Measurements from ENCODE around the gene PFDN1. TPM values are rescaled to one million over a fixed set of nuclear protein-coding genes. Genes with fewer than 3 reads are reported as not detected.

The PFDN1 gene
- total and polyA plus RNA-seq, 2 experiments from 2014 or later, result 119 to 256 TPM

DNA sequence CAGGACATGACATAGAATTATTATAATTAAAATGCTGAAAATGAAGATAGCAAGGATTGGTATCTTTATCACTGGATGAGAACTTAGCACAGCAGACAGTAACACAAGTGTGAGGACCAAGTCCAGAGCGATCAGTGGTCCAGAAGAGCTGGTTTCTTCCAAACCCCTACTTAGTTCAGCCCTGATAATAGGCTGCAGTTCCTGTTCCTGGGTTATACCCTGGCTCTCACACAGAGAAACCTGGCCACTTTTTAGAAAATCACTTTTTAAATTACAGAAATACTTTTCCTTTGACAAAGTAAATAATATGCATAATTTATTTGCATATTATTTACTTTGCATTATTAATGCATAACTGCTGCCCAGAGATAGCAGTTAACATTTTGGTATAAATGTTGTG, 87.6 kb downstream of the PFDN1 start (continued):
- TF ChIP-seq, protein P1, sequence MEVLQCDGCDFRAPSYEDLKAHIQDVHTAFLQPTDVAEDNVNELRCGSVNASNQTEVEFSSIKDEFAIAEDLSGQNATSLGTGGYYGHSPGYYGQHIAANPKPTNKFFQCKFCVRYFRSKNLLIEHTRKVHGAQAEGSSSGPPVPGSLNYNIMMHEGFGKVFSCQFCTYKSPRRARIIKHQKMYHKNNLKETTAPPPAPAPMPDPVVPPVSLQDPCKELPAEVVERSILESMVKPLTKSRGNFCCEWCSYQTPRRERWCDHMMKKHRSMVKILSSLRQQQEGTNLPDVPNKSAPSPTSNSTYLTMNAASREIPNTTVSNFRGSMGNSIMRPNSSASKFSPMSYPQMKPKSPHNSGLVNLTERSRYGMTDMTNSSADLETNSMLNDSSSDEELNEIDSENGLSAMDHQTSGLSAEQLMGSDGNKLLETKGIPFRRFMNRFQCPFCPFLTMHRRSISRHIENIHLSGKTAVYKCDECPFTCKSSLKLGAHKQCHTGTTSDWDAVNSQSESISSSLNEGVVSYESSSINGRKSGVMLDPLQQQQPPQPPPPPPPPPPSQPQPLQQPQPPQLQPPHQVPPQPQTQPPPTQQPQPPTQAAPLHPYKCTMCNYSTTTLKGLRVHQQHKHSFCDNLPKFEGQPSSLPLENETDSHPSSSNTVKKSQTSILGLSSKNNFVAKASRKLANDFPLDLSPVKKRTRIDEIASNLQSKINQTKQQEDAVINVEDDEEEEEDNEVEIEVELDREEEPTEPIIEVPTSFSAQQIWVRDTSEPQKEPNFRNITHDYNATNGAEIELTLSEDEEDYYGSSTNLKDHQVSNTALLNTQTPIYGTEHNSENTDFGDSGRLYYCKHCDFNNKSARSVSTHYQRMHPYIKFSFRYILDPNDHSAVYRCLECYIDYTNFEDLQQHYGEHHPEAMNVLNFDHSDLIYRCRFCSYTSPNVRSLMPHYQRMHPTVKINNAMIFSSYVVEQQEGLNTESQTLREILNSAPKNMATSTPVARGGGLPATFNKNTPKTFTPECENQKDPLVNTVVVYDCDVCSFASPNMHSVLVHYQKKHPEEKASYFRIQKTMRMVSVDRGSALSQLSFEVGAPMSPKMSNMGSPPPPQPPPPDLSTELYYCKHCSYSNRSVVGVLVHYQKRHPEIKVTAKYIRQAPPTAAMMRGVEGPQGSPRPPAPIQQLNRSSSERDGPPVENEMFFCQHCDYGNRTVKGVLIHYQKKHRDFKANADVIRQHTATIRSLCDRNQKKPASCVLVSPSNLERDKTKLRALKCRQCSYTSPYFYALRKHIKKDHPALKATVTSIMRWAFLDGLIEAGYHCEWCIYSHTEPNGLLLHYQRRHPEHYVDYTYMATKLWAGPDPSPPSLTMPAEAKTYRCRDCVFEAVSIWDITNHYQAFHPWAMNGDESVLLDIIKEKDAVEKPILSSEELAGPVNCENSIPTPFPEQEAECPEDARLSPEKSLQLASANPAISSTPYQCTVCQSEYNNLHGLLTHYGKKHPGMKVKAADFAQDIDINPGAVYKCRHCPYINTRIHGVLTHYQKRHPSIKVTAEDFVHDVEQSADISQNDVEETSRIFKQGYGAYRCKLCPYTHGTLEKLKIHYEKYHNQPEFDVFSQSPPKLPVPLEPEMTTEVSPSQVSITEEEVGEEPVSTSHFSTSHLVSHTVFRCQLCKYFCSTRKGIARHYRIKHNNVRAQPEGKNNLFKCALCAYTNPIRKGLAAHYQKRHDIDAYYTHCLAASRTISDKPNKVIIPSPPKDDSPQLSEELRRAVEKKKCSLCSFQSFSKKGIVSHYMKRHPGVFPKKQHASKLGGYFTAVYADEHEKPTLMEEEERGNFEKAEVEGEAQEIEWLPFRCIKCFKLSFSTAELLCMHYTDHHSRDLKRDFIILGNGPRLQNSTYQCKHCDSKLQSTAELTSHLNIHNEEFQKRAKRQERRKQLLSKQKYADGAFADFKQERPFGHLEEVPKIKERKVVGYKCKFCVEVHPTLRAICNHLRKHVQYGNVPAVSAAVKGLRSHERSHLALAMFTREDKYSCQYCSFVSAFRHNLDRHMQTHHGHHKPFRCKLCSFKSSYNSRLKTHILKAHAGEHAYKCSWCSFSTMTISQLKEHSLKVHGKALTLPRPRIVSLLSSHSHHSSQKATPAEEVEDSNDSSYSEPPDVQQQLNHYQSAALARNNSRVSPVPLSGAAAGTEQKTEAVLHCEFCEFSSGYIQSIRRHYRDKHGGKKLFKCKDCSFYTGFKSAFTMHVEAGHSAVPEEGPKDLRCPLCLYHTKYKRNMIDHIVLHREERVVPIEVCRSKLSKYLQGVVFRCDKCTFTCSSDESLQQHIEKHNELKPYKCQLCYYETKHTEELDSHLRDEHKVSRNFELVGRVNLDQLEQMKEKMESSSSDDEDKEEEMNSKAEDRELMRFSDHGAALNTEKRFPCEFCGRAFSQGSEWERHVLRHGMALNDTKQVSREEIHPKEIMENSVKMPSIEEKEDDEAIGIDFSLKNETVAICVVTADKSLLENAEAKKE (CRISPR knock-in tag; IDR thresholded peaks at IDR 0.05), result no peak

DNA sequence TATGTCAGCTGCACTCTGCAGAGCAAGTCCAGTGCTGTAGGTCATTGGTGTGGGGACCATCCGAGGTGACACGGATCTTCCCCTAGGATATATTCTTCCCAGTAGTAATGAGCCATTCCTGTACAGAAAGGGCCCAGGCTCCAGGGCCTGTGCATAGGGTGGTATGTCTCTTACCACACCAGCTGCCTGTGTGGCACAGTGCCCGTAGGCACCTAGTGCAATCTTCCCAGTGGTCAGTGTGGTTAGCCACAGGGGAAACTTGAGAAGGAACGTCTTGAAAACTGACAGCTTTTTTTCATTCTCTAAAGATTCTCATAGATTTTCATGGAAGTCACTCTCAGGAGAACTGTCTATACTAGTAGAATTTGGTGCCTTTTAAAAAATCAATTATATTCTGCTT, 88.1 kb downstream of the PFDN1 start:
- H3K4me1 Mint-ChIP-seq, result peaks cover 6% of the 10 kb centered on the region; the same call in 2 of the 3 replicates
- no peak overlapping the region for H3K27ac ChIP-seq (ENCODE audit: low read depth)
- no peaks in the 10 kb centered on the region for H3K27me3 ChIP-seq (ENCODE audit: insufficient read depth)
- no peaks in the 10 kb centered on the region for H3K4me1 ChIP-seq (ENCODE audit: insufficient read depth)
- no peaks in the 10 kb centered on the region for H3K36me3 Mint-ChIP-seq (ENCODE audit: low read depth)
- no peak for ATAC-seq
- H3K36me3 ChIP-seq (ENCODE audit: insufficient read depth), result no peaks in the 10 kb centered on the region
- H3K4me3 ChIP-seq, result no peak overlapping the region
- no peaks in the 10 kb centered on the region for H3K9me3 Mint-ChIP-seq
- 0 out of 2 replicates have a peak, but pooled peaks cover 4% of the 10 kb centered on the region for H4K20me1 ChIP-seq (replicated peaks; ENCODE audit: insufficient read depth)
- H3K9me2 ChIP-seq (ENCODE audit: insufficient read depth), result no peaks in the 10 kb centered on the region
- no peak for DNase-seq (ENCODE audit: low spot score)
- H3K27me3 Mint-ChIP-seq (ENCODE audit: insufficient read depth, low read depth, poor library complexity), result no peaks in the 10 kb centered on the region
- no peaks in the 10 kb centered on the region for H3F3A ChIP-seq (replicated peaks; ENCODE audit: low read depth)
- H3K4me3 Mint-ChIP-seq, result no peak overlapping the region
- no peak overlapping the region for H3K4me2 ChIP-seq
- no peak overlapping the region for H3K27ac Mint-ChIP-seq
- no peaks in the 10 kb centered on the region for H3K79me2 ChIP-seq (replicated peaks; ENCODE audit: insufficient read depth)
- no peak for TF ChIP-seq EZH2phosphoT487 (IDR thresholded peaks at IDR 0.05; ENCODE audit: unreplicated experiment)
- no peak for TF ChIP-seq NANOG (IDR thresholded peaks at IDR 0.05; ENCODE audit: borderline replicate concordance)
- TF ChIP-seq, protein P2, sequence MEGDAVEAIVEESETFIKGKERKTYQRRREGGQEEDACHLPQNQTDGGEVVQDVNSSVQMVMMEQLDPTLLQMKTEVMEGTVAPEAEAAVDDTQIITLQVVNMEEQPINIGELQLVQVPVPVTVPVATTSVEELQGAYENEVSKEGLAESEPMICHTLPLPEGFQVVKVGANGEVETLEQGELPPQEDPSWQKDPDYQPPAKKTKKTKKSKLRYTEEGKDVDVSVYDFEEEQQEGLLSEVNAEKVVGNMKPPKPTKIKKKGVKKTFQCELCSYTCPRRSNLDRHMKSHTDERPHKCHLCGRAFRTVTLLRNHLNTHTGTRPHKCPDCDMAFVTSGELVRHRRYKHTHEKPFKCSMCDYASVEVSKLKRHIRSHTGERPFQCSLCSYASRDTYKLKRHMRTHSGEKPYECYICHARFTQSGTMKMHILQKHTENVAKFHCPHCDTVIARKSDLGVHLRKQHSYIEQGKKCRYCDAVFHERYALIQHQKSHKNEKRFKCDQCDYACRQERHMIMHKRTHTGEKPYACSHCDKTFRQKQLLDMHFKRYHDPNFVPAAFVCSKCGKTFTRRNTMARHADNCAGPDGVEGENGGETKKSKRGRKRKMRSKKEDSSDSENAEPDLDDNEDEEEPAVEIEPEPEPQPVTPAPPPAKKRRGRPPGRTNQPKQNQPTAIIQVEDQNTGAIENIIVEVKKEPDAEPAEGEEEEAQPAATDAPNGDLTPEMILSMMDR (conservative IDR thresholded peaks at IDR 0.05; ENCODE audit: low read depth in 2 of 2), result no peak
- TF ChIP-seq STAT1 (IDR thresholded peaks at IDR 0.05; ENCODE audit: unreplicated experiment), result no peak
- no peak for TF ChIP-seq CREB1 (CRISPR knock-in tag; IDR thresholded peaks at IDR 0.05; ENCODE audit: low read depth)
- TF ChIP-seq POLR2AphosphoS5 (IDR thresholded peaks at IDR 0.05; ENCODE audit: low read depth), result no peak
- no peak for TF ChIP-seq ZNF114 (CRISPR knock-in tag; IDR thresholded peaks at IDR 0.05)
- H2AFZ ChIP-seq, result no peak overlapping the region

All from GM23338 (cell line).